ENCODE results near the gene LYRM4.

LYRM4 gene

DNA sequence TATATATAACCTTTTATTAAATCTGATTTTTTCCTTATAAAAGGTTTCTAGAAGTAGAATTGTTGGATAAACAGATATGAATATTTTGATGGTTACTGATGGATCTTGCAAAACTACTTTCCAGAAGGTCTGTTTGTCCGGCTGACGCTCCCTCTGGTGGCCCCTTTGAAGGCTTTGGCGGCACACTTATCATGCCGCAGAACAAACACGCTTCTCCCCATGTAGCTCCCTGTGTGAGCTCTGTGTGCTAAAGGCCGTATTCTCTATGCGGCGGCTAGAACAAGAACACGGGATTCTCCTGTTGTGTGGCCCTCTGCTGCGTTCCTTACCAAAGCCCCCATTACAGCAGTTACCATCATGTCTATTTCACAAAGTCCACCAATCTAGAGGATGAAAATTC, 145.6 kb downstream of the LYRM4 start:
- no peak for DNase-seq

DNA sequence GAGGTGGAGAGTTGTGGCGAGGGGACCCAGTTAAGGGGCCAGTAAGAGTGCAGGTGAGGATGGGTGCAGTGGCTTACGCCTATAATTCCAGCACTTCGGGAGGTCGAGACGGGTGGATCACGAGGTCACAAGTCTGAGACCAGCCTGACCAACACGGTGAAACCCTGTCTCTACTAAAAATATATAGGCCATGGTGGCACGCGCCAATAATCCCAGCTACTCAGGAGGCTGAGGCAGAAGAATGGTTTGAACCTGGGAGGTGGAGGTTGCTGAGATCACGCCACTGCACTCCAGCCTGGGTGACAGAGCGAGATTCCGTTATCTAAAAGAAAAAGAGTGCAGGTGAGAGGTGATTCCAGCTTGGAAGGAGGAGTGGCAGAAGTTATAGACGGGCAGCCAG, 147.7 kb downstream of the LYRM4 start:
- DNase-seq, result no peak

DNA sequence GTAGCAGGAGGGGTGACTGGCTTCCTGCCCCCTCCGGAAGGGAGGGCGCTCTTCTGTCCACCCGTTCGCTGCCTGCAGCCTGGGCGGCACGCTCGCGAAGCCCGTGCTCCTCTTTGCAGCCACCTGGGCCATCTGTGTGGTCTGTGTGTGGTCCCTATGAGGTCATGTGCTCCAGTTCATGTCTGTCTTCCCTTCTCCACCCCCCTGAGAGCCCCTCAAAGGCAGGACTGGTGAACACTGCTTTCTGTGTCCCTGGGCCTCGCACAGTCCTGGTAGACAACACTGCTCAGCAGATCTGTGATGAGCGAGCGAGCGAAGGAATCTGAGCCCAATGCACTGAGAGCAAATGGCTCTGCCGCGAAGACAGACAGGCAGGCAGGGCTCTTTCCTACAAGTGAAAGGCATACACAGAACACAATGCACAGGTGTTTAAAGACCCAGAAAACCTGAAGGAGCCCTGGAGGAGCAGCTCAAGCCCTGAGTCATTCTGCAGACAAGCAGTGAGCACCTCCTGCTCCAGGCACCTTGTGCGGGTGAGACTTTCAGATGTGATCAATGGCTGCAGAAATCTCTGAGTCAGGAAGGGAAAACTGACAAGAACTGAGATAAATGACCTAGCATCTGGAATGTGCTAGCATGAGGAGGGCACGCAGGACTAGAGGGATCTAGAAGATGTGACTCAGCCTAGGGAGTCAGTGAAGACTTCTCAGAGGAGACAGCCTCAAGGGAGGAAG, 148.5 kb downstream of the LYRM4 start:
- no peak for DNase-seq

DNA sequence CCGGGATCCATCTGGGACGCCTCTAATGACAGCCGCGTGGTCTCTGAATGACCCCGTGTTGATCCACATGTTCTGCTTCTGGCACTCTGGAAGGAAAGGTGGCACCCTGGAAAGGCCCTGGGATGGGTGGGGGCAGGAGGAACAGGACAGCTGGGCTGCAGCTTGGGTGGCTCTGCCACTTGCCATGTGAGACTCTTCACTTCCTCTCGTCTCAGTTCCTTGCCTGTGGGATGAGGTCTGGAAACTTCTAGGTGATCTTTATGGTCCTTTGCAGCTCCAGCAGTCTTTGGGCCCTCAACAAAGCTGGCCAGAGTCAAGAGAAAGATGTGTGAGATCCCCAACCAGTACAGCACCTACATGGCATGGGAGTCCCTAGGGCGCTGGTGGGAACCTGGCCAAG, 149.1 kb downstream of the LYRM4 start:
- no peak for DNase-seq

DNA sequence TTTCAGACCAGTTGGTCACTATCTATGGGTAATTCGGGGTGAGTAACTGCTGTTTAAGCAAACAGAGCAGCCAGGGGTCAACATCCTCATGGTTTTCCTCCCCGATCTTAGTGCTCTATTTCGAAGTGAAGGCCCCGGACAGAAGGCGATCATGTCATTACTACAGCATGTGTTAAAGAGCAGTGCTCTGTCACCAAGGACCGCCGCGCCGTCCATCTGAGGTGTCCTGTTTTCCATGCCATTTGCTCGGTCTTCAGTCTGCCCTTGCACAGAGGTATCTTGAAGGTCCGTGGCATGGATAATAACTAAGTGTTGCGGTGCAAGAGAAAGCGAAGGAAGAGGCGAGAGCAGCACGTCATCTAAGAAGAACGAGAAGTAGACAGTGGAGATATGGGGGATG, 150.5 kb downstream of the LYRM4 start:
- no peak for DNase-seq

DNA sequence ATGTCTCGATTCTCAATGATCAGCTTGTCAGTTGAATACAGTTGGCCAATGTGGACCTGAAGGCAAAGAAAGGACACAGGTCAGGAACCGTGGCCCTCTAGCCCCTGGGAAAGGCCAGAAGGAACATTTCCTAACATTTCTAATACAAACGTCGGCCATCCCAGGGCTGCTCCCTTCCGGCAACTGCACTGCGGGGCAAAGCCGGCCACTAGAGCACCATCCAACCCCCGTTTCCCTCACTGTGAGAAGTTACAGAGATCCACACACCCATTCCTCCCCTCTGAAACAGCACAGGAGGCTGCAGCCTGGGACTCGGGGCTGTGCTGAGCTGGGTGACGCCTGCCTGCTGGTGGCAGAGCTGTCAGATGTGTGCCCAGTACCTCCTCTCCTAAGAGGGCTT, 151.3 kb downstream of the LYRM4 start:
- DNase-seq, result no peak

DNA sequence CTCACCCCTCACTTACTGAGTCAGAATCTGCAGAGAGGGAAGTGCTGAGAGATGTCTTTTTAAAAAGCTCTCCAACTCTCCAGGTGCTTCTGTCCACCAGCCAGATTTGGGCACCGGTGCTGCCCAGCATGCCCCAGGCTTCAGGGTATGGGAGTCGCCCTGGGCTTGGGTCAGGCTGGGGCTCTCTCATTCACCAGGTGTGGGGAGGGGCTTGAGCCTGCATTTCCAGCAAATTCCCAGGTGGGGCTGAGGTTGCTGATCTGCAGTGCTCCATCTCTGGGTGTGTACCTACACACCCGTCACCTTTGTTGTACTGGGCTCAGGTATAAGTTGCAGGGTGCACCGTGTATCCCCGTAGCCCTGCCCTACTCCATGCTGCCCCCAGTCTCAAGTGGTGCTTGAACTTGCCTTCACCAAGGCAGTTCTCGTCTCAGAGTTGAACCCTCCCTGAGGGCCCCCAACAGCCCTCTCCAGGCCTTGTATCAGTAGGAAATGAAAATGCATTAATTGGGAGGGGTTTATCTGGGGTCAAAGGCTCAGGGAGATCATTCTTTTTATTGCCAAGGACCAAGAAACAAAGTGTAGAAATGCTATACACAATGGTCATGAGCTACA, 152.1 kb downstream of the LYRM4 start:
- no peak for DNase-seq

DNA sequence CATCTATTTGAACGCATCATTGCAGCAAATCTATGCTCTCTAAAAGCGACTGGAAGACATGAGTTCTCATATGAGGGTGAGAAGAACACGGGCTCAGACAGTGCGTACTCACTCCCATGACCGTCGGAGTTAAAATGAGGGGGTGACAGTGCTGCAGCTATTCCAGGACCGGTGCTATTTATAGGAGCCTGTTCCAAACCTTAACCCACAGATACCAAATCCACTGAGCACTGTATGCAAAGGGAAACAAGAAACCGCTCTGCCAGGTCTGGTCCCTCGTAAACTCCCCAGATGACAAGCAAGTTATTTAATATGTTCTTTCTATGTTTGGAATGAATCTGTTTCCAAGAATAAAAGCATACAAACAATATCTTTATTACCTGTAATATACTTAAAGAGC, 152.7 kb downstream of the LYRM4 start:
- no peak for DNase-seq

DNA sequence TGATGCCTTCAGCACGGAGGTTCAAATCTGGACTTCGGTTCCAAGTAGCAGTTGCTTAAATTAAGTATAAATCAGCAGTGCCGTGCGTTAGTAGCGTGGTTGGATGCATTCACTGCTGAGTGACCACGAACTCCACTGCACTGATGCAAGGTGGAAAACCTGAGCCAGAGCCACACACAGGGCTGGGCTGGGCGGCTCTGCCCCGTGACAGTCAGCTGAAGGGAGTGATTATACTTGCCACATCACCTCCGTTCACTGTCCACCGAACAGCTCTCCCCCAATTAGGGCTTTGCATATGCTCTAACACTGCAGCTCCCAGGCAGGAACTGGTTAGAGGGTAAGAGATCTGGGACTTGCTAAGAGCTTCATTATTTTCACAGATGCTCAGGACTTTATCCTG, 153.4 kb downstream of the LYRM4 start:
- no peak for DNase-seq

DNA sequence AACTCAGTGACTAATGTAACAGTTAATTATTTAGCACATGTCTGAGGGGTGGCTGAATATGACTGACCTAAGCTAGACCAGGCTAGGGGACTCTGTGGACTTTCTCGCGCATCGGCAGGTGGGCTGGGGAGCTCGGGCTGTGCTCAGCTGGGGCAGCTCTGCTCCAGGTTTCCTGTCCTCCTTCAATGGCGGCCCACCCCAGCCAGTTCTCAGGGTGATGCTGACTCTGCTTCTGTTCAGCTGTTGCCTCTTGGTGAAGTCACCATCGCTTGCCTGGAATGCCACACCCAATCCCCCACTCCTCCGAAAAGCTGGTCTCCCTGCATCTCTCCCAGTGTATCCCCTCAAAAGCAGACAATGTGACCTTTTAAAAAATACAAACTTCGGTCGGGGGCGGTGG, 155.6 kb downstream of the LYRM4 start:
- no peak for DNase-seq

DNA sequence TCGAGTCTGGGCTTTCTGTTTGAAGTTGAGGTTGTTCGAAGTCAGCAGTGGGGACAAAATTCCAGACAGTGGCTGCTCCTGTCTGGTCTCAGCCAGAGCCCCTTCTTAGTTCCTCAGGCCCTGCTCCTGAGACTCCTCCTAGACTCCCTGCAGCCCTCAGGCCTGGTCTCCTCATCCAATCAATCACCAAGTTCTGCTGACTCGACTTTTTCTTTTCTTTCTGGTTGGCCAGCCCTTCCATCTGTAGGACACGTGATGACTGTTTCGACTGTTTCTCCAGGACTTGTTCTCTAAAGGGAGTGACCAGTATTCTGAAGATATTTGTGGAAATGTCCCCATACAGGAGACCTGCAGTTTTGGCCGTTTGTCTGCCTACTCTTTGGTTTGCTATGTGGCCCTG, 156.1 kb downstream of the LYRM4 start:
- no peak for DNase-seq

DNA sequence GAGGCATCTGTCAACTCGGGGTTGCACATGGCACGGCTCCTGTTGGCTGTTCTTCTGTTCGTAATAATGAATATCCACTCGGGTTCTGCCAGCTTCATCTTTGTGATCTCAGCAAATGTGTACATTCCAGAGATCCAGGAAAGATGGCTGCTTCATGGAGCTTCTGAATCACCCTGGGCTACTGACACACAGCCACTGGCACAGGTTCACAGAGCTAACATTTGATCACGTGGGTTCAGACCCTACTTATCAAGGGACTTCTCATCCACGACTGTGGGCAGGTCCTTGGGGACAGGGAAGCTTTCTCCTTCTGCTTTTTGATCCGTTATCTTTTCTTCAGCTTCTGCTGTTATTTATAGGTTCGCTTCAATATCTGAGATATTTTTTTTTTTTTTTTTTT, 157.5 kb downstream of the LYRM4 start:
- DNase-seq, result no peak

DNA sequence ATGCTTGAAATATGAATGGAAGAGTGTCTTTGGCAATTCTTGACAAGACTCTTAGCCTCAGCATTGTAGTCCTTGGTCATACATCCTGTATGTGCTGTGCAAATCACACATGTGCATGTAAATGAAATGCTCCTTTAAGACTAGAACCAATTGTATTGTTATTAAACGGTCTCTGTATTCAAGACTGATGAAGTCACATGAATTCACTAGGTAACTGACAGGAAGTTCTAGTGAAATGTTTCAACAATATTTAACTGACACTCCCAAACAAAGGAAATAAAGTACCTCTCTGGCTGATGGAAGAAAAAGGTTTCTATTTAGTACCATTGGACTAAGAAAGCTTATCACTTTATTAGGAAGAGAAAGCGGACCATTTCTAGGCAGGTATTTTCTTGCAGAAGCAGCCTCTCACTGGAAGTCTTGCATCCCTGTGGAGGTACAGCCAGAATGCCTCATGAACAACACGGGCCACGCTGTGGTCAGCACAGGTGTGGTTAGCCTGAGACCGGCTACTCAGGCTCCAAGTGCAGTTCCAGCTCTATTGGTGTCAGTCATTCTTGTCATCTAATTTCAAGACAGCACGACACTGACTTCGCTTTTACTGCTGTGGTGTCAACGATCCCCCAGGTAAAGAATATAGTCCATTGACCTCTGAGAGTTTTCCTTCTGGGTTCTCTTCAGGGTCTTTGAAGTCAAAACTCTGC, 158.3 kb downstream of the LYRM4 start:
- DNase-seq, result no peak

DNA sequence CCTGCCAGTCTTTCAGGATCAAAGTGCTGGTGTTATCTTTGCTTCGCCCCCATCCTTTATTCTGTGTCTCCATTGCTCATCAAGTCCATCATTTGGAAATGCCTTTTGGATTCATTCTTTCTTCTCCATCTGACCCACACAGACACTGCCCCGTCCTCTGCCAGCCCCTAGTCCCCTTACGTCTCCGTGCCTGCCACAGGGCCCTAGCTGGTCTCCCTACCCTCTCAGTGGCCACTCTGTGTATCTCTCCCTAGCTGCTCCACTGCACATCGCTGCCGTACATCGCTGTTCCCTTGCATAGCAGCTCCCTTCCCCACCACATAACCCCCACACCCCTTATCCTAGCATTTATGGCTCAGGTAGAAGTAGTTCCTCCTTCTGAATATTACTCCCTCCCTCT, 159.9 kb downstream of the LYRM4 start:
- no peak for DNase-seq

DNA sequence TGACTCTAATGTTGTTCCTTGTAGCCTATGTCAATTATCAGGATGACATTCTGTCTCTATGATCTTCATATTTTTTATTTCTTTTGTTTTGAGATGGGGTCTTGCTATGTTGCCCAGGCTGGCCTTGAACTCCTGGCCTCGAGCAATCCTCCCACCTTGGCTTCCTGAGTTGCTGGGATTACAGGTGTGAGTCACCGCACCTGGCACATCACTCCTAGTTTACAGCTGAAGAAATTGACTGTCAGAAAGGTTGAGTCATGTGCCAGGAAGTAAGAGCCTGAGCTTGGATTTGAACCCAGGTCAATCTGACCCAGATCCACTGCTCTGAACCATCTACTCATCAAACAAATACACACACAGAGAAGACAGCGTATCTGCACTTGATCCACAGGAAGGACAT, 161.2 kb downstream of the LYRM4 start:
- no peak for DNase-seq

DNA sequence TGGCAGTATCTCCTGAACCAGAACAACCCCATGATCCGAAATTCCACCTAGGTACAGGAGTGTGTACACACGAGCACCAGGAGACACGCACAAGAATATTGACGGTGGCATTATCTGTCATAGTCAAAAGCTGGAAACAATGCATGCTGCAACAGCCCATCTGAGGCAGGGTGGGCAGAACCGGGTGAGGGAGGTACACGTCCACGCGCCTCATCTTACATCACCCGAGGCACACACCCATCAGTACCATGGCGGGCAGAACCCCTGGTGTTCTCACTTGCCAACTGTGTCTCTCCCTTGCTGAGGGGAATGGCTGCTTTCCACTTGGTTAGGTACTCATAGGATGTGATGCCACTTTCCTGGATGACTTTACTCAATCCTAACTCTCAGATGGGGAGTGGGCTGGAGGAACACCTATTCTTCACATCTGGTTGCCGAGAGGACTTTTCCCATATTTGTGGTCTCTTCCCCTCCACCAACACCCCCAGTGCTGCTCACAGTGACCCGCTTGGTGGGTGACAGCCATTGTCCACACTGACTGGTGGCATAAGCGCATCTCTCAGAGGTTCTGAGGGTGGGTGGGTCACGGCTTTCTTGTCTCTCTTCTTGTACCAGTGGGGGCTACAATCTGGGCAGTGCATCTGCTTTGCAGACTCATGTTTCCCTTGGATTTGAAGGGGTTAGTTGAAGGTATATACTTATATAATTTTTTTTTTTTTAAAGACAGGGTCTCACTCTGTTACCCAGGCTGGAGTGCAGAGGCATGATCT, 162.1 kb downstream of the LYRM4 start:
- DNase-seq, result no peak

DNA sequence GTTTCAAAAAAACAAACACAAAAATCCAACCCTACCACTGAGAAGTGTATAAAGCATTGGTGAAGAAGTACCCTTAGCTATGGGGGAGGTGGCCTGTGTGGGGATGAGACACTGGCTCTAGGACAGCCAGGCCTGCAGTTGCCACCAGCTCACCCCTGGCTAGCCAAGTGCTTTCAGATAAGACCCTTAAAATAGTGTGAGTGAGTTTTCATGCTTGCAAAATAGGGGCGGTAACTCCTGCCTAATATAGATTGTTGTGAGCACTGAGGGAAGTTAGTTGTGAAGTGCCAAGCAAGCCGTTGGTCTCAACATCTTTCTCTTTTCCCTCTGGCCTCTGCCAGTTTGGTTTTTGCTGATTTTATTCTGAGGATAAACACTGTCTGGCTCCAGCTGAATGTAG, 164.3 kb downstream of the LYRM4 start:
- DNase-seq, result no peak

DNA sequence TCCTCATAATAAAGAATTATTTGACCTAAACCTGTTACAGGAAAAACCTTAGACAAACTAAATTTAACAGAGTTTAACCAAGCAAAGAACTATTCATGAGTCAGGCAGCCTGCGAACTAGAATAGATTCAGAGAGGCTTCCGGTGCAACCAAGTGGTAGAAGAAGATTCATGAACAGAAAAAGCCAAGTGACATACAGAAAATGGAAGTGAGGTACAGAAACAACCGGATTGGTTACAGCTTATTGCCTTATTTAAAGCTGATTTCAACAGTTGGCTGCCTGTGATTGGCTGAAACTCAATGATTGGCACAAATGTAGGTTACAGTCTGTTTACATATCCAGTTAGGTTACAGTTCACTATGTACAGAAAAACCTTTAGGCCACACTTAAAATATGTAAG, 165.5 kb downstream of the LYRM4 start:
- DNase-seq, result no peak

DNA sequence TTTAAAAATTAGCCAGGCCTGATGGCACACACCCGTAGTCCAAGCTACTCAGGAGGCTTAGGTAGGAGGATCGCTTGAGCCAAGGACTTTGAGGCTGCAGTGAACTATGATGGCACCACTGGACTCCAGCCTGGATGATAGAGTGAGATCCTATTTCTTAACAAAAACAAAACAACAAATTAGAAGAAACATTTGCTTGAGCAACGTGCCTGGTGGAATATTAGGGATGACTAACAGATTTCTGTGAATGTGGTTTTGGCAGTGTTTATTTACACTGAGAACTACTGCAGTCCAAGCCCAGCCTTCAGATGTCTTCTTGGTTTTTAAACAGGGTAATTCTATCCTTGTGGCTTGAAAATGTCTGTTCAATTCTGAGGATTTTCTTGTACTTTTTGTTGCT, 166.4 kb downstream of the LYRM4 start:
- no peak for DNase-seq

DNA sequence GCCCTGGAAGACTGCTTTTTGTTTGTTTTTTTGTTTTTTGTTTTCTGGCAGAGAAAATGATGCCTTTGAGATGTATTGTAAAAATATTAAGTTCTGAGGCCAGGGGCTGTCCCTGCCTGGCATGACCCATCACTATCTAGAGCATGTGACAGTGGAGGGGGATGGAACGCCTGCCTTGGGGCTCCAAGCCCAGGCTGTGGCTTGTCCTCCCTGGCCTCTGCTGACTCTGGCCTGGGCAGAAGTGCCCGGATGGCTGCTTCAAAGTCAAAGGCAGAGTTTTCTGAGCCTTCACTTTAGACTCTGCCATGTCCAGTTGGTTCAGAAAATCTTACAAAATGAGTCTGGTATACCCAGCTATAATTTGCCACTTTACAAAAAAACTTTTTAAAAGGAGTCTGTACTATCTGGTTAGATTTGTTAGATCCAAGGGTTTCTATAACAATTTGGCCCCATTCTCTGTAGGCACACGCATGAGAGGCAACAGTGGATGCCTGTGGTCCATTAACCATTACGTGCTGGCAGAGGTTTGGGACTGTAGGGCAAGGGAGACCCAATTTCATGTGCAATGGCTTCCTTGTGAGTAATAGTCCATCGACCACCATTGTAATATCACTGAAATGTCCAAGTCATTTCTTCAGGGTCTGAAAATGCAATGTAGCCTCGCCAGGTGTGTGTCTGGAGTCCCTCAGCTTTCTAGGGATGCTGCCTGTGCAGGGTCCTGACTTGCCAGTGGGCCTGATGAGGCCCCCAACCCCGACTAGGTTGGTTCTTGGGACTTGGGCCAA, 167.3 kb downstream of the LYRM4 start:
- no peak for DNase-seq

DNA sequence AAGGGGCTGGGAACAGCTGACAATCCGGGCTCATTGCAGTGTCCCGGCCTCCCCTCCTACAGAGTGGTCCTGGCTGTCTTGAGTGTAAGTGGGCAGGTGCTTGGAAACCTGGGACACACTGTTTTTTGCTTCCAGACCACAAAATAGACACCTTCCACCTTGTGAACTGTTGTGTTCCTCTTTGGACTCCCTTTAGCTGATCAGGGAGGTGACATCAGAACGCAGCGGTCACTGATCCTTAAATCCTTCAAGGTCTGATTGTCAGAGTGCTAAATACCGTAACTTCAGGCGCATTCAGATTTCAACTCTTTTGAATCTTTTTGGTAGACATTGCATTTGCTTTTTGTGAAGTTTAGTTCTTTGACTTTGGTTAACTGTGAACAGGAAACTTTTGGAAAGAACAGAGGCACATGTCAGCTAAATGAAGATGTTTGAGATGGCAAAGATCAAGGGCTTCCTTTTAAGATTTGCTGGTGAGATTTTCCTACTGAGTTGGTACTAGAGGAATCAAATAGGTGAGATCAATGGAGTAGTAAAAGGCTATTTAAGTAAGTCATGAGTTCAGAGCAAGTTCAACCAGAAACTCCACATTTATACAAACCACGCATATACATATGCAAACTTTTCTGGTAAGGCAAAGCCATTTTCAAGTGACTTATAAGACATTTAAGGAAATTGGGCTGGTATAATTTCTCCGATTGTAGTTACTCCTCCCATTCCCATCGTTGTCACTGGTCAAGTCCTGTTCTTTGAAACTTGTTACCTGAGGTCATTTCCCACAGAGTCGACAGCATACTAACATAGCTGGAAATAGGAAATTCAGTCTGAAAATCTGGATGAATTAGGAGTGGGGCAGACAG, 169.3 kb downstream of the LYRM4 start:
- no peak for DNase-seq

DNA sequence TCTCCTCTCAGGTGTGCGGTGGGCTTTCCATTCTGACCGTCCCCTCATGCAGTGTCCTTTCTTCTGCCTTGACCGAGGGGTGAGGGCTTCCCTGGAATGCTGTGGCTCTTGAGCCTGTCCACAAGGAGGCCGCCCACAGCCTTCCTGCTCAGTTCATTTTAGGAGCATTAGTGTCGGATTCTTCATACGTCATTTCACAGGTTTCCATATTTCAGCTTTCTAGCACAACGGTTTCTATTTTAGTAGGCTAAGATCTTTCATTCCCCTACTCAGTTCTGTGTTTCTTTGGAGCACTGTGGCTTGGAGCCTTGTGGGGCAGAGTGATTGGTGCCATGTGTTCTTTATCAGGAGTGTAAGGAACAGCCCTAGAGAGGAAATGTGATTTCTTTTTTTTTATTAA, 170.1 kb downstream of the LYRM4 start:
- DNase-seq, result no peak

All from DMS153 (cell line).